GM19023 (cell line): ENCODE measurements around the gene CCDC27.

Source experiments
- ATAC-seq: cut with Tn5 transposase; IDR thresholded peaks from one replicate; pipeline ENCODE4 v1.9.1; 2021; ENCODE audit warnings: mild to moderate bottlenecking, moderate library complexity; ENCODE audit not compliant: unreplicated experiment

The CCDC27 gene

GRCh38 chr1:3774276-3774945 is 22.2 kb downstream of the CCDC27 start:
- ATAC-seq: no peak

- ATAC-seq: no peak
These were observed 22.8 kb downstream of the CCDC27 start for GRCh38 chr1:3774946-3775489.

GRCh38 chr1:3775490-3776230 is 23.4 kb downstream of the CCDC27 start:
- ATAC-seq: no peak

GRCh38 chr1:3776231-3776961 is 24.1 kb downstream of the CCDC27 start:
- ATAC-seq: no peak

GRCh38 chr1:3777078-3777547 is 24.9 kb downstream of the CCDC27 start:
- no peak for ATAC-seq

GRCh38 chr1:3777647-3778589 is 25.7 kb downstream of the CCDC27 start:
- no peak for ATAC-seq

GRCh38 chr1:3778590-3779264 is 26.5 kb downstream of the CCDC27 start:
- no peak for ATAC-seq

GRCh38 chr1:3779265-3779911 is 27.1 kb downstream of the CCDC27 start:
- no peak for ATAC-seq

- ATAC-seq: no peak
These were observed 27.7 kb downstream of the CCDC27 start for GRCh38 chr1:3779912-3780416.

- no peak for ATAC-seq
These were observed 28.7 kb downstream of the CCDC27 start for GRCh38 chr1:3780901-3781300.

GRCh38 chr1:3783651-3784474 is 31.6 kb downstream of the CCDC27 start:
- ATAC-seq: no peak

GRCh38 chr1:3785045-3785444 is 32.8 kb downstream of the CCDC27 start:
- no peak for ATAC-seq

- no peak for ATAC-seq
These were observed 33.4 kb downstream of the CCDC27 start for GRCh38 chr1:3785456-3786157.

- no peak for ATAC-seq
These were observed 34.5 kb downstream of the CCDC27 start for GRCh38 chr1:3786468-3787348.

GRCh38 chr1:3787349-3787715 is 35.1 kb downstream of the CCDC27 start:
- ATAC-seq: no peak

GRCh38 chr1:3787745-3788605 is 35.7 kb downstream of the CCDC27 start:
- ATAC-seq: no peak
